Measurements from ENCODE around the gene SDHA. TPM values are rescaled to one million over a fixed set of nuclear protein-coding genes. Genes with fewer than 3 reads are reported as not detected.

Gene SDHA
- total and polyA plus RNA-seq, 2 of the 8 experiments (the other 6 are each of a cell fraction or from before 2014, with no cell fraction given), result 59.7 to 87.3 TPM

- TF ChIP-seq CHD7 (IDR thresholded peaks at IDR 0.05; ENCODE audit: insufficient replicate concordance, low read length) (no peak), BRCA1 (IDR thresholded peaks at IDR 0.05; ENCODE audit: low read depth, low read length) (no peak), NANOG (IDR thresholded peaks at IDR 0.05; ENCODE audit: insufficient read depth, low read depth, low read length, poor library complexity, severe bottlenecking) (no peak), CEBPB (IDR thresholded peaks at IDR 0.05; ENCODE audit: low read depth, low read length) (no peak), RAD21 (IDR thresholded peaks at IDR 0.05 in 1 of 2, conservative IDR thresholded peaks at IDR 0.05 in 1 of 2; ENCODE audit: low read depth in 2 of 2, low read length in 2 of 2) (no peak), HDAC6 (IDR thresholded peaks at IDR 0.05; ENCODE audit: low read depth, low read length) (no peak), ATF3 (IDR thresholded peaks at IDR 0.05; ENCODE audit: insufficient read depth, low read depth, low read length) (no peak), YY1 (IDR thresholded peaks at IDR 0.05; ENCODE audit: low read depth, low read length) (no peak), TCF12 (IDR thresholded peaks at IDR 0.05; ENCODE audit: low read depth, low read length) (no peak), TBP (IDR thresholded peaks at IDR 0.05; ENCODE audit: low read depth, low read length) (no peak)
These were observed 48.4 kb upstream of the SDHA start (continued) for GRCh38 chr5:169728-170094.
